Lower lobe of right lung (tissue), 2 donors: ENCODE data around the gene SCAMP3. TPM values are rescaled to one million over a fixed set of nuclear protein-coding genes. Genes with fewer than 3 reads are reported as not detected.

ENCODE experiments used
- ATAC-seq, 2 donors: fragments of 200-7000 bp; cut with Tn5 transposase; one replicate each; pipeline ENCODE4 v1.9.1; 2020 to 2022; ENCODE audit warnings: mild to moderate bottlenecking in 2 of 2, moderate library complexity in 2 of 2
- DNase-seq: peaks from one replicate; pipeline ENCODE4 v3.0.0-alpha.2; 2020
- H3K27ac ChIP-seq: fragments of 200-600 bp; one replicate; pipeline ENCODE4 v1.8.0; 2022
- H3K27me3 ChIP-seq: fragments of 200-600 bp; one replicate; pipeline ENCODE4 v1.8.0; 2022; ENCODE audit warnings: low read depth
- H3K36me3 ChIP-seq: fragments of 200-600 bp; one replicate; pipeline ENCODE4 v1.8.0; 2022; ENCODE audit warnings: mild to moderate bottlenecking
- H3K4me1 ChIP-seq: fragments of 200-600 bp; one replicate; pipeline ENCODE4 v1.8.0; 2022
- H3K4me3 ChIP-seq: fragments of 200-600 bp; one replicate; pipeline ENCODE4 v1.8.0; 2022; ENCODE audit warnings: mild to moderate bottlenecking
- H3K9me3 ChIP-seq: fragments of 200-600 bp; one replicate; pipeline ENCODE4 v1.8.0; 2022
- intact Hi-C: fragments of 100-400 bp; cut with DNase I; formaldehyde crosslinking; loops from one replicate; pipeline ENCODE4 v1.11.0; 2022
- total RNA-seq: library from RNA; stranded (reverse); fragmentation: NEBNext Ultra II Directional; extraction: Animal tissue kit (Norgen Biotek cat#: 25700); gene quantifications from one replicate; pipeline ENCODE4 v1.2.1, GENCODE V29; 2021
- TF ChIP-seq, protein P1 (sequence below): fragments of 200-600 bp; IDR thresholded peaks from one replicate; pipeline ENCODE4 v1.8.0; 2022; ENCODE audit warnings: antibody characterized with exemption, mild to moderate bottlenecking
- donor health status: DM: no; HTN: yes; CAD: no; lungs with severe emphysema.

Gene SCAMP3
- total RNA-seq, 1 donor from 2014 or later: 70.2 TPM

DNA sequence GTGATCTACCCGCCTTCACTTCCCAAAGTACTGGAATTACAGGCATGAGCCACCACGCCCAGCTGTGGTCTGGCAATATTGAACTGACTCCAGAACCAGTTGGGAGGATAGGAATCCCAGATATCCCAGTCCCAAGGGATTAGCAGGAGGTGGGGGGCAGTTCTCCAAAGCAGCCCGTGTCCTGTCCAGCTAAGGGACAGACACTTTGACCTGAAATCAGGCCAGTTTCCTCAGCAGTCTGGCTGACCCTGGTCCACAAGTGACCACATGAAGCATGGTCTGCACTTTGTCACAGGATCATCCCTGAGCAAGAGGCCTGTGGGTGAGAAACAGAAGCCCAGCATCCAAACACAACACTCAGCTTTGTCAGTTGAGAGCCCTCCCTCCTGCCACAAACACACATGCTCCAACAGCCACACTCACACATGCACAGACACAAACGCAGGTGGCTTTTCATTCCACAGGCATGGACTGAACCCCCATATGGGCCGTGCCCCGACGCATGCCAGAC is 43.8 kb upstream of the SCAMP3 start:
- ATAC-seq (no peak), DNase-seq (no peak)
- intact Hi-C loops: no loop called here
- Histone ChIP-seq H3K4me1 (peaks cover 24% of the 10 kb centered on the region), H3K36me3 (peaks cover 9% of the 10 kb centered on the region), H3K4me3 (no peak overlapping the region), H3K27ac (no peak overlapping the region), H3K27me3 (no peaks in the 10 kb centered on the region), H3K9me3 (no peaks in the 10 kb centered on the region)
- TF ChIP-seq, protein P1, sequence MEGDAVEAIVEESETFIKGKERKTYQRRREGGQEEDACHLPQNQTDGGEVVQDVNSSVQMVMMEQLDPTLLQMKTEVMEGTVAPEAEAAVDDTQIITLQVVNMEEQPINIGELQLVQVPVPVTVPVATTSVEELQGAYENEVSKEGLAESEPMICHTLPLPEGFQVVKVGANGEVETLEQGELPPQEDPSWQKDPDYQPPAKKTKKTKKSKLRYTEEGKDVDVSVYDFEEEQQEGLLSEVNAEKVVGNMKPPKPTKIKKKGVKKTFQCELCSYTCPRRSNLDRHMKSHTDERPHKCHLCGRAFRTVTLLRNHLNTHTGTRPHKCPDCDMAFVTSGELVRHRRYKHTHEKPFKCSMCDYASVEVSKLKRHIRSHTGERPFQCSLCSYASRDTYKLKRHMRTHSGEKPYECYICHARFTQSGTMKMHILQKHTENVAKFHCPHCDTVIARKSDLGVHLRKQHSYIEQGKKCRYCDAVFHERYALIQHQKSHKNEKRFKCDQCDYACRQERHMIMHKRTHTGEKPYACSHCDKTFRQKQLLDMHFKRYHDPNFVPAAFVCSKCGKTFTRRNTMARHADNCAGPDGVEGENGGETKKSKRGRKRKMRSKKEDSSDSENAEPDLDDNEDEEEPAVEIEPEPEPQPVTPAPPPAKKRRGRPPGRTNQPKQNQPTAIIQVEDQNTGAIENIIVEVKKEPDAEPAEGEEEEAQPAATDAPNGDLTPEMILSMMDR: no peak

DNA sequence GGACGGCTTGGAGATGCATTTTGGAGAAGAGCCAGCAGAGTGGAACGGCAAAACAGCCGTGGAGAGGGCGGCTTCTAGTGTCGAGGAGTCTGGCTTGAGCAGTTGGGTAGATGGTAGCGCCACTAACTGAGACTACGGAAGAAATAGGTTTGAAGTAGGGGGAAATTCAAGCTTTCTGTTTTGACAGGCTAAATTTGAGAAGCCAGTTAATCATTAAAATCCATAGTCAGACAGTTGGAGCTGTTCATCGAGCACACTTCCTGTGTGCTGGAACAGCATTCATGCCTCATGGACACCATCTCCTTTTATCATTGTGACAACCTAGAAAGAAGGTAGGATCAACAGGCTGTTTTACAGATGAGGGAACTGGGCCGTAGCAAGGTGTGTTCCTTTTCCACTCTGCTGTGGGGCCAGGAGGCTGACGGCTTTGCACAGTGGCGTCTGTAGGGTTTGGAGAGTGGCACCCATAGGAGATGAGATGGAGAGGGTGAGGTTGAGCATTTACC is 42.5 kb upstream of the SCAMP3 start:
- H3K27ac ChIP-seq: no peak overlapping the region
- ATAC-seq (no peak), DNase-seq (no peak)
- H3K4me3 ChIP-seq: no peak overlapping the region
- intact Hi-C loops: no loop called here
- H3K4me1 ChIP-seq: peaks cover 11% of the 10 kb centered on the region
- H3K9me3 ChIP-seq: no peaks in the 10 kb centered on the region
- H3K27me3 ChIP-seq: no peaks in the 10 kb centered on the region
- H3K36me3 ChIP-seq: no peaks in the 10 kb centered on the region
- TF ChIP-seq, protein P1: no peak

DNA sequence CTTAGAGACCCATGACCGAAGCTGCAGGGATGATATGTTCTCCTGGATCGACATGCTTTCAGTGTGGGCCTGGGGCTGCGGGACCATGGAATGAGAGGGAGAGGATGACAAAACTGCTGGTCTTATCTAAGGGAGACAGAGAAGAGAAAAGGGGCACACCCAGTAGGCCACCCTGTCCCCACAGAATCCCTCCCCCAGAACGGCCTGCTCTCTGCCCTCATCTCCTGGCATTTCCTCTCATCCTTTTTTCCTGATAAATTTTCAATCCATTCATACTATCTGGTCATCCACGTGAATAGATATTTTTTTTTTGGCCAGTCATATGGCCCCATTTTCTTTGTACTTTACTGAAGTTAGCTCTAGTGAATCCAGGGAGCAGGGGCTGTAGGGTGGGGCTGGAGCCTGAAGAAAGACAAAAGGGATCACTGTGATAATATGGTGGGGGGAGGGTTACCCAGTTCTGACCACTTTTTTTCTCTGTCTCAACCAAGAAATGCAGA is 39.2 kb upstream of the SCAMP3 start, which contains the start of gene PKLR:
Gene PKLR (minus strand): TSS at position 97 of the 500 bp plus-strand sequence. CDS start 43 bp downstream, at position 54.
- TF ChIP-seq, protein P1: no peak
- intact Hi-C loops: no loop called here
- Histone ChIP-seq H3K9me3 (no peaks in the 10 kb centered on the region), H3K27me3 (peaks cover 7% of the 10 kb centered on the region), H3K4me3 (no peak within 1 kb of the TSS), H3K4me1 (no peaks in the 10 kb centered on the region), H3K27ac (no peak within 1 kb of the TSS), H3K36me3 (no peaks in the 10 kb centered on the region)
- ATAC-seq: no peak
- no peak for DNase-seq

DNA sequence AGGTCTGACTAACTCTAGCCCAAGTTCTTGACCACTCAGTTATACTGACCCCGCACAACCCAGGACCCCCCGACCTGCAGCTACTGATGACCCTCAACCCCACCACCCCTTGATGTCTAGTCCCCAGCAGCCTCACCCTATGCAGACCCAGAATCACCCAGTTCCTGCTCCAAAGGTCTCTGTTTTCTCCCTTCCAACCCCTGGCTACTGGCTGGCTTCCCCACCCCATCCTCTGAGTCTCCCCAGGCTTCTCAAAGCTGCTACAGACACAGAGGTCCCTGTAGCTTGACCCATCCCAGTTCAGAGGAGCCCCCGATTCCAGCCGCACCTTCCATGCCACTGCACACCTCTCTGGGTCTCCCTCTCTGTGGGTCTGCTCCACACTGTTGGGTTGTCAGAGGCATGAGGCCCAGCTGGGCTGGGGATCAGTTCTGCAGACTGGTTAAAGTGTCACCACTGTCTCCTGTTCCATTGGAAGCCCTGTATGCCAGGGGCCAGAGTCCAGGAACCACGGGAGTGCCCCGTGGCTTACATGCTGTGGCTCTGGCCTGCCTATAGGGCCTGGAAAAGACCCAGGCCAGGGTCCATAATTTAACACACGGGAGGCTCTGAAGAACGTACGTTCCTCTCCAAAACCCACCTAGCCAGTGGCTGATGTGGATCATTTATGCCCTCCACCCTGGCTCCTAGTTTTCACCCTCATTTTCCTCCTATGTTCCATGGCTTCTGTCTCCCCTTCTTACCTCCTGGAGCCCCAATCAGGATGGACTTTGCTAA is 38.6 kb upstream of the SCAMP3 start:
- Histone ChIP-seq H3K9me3 (no peaks in the 10 kb centered on the region), H3K4me1 (no peaks in the 10 kb centered on the region), H3K27ac (no peak overlapping the region), H3K27me3 (peaks cover 13% of the 10 kb centered on the region), H3K4me3 (no peak overlapping the region), H3K36me3 (no peaks in the 10 kb centered on the region)
- ATAC-seq (no peak), DNase-seq (no peak)
- intact Hi-C loops: no loop called here
- TF ChIP-seq, protein P1: no peak

GRCh38 chr1:155300024-155300423 is 37.9 kb upstream of the SCAMP3 start:
- TF ChIP-seq, protein P1: no peak
- no peak for ATAC-seq
- intact Hi-C loops: no loop called here
- no peak overlapping the region for H3K4me3 ChIP-seq
- H3K4me1 ChIP-seq: peaks cover 6% of the 10 kb centered on the region
- H3K36me3 ChIP-seq: no peaks in the 10 kb centered on the region
- no peaks in the 10 kb centered on the region for H3K9me3 ChIP-seq
- no peak for DNase-seq
- H3K27ac ChIP-seq: no peak overlapping the region
- H3K27me3 ChIP-seq: peaks cover 20% of the 10 kb centered on the region
